ENCODE data around the gene GABRR3.

GABRR3 gene

GRCh38 chr3:97969541-97969940, 65.6 kb downstream of the GABRR3 start:
- Histone ChIP-seq H3K79me2 (ENCODE audit: low read length) (peaks cover 72% of the 10 kb centered on the region), H3K4me1 (ENCODE audit: low read length) (peaks cover 31% of the 10 kb centered on the region), H3K9ac (ENCODE audit: low read length) (no peak overlapping the region), H4K20me1 (ENCODE audit: insufficient read depth, low read length) (no peaks in the 10 kb centered on the region), H3K9me3 (replicated peaks; ENCODE audit: insufficient read depth, low read length) (no peaks in the 10 kb centered on the region), H3K27me3 (replicated peaks; ENCODE audit: insufficient read depth, low read length) (no peaks in the 10 kb centered on the region), H3K4me3 (ENCODE audit: low read length) (no peak overlapping the region), H3K36me3 (replicated peaks; ENCODE audit: insufficient read depth, low read length) (0 out of 2 replicates have a peak, but pooled peaks cover 9% of the 10 kb centered on the region), H3K4me2 (ENCODE audit: low read depth, low read length) (peak overlapping the region; percentile 84; the same call in 1 of the 2 replicates), H3K27ac (ENCODE audit: low read length) (no peak overlapping the region), H2AFZ (ENCODE audit: low read length) (no peak overlapping the region), H3F3A (ENCODE audit: insufficient read depth, low read length) (peaks cover 11% of the 10 kb centered on the region), H3K9me2 (replicated peaks; ENCODE audit: insufficient read depth, low read length) (no peaks in the 10 kb centered on the region)
- no peak for DNase-seq
- TF ChIP-seq EZH2phosphoT487 (IDR thresholded peaks at IDR 0.05; ENCODE audit: low read length) (no peak), CTCF (IDR thresholded peaks at IDR 0.05; ENCODE audit: low read length) (no peak), EZH2 (optimal IDR thresholded peaks at IDR 0.05; ENCODE audit: low read depth, low read length) (no peak)

GRCh38 chr3:97968376-97968775, 66.7 kb downstream of the GABRR3 start:
- Histone ChIP-seq H3K4me3 (ENCODE audit: low read length) (no peak overlapping the region), H2AFZ (ENCODE audit: low read length) (no peak overlapping the region), H3K9me3 (replicated peaks; ENCODE audit: insufficient read depth, low read length) (no peaks in the 10 kb centered on the region), H3K4me2 (ENCODE audit: low read depth, low read length) (no peak overlapping the region; the same call in 1 of the 2 replicates), H3K79me2 (ENCODE audit: low read length) (peaks cover 81% of the 10 kb centered on the region), H3K9ac (ENCODE audit: low read length) (no peak overlapping the region), H3K27me3 (replicated peaks; ENCODE audit: insufficient read depth, low read length) (no peaks in the 10 kb centered on the region), H3K27ac (ENCODE audit: low read length) (no peak overlapping the region), H3K9me2 (replicated peaks; ENCODE audit: insufficient read depth, low read length) (no peaks in the 10 kb centered on the region), H3K4me1 (ENCODE audit: low read length) (peaks cover 29% of the 10 kb centered on the region), H3F3A (ENCODE audit: insufficient read depth, low read length) (peaks cover 9% of the 10 kb centered on the region; the same call in 1 of the 2 replicates), H4K20me1 (ENCODE audit: insufficient read depth, low read length) (no peaks in the 10 kb centered on the region), H3K36me3 (replicated peaks; ENCODE audit: insufficient read depth, low read length) (0 out of 2 replicates have a peak, but pooled peaks cover 9% of the 10 kb centered on the region)
- peak; percentile 47 for DNase-seq
- no peak for TF ChIP-seq EZH2 (optimal IDR thresholded peaks at IDR 0.05; ENCODE audit: low read depth, low read length)

GRCh38 chr3:97967966-97968365, 67.1 kb downstream of the GABRR3 start:
- peaks cover 86% of the 10 kb centered on the region for H3K79me2 ChIP-seq (ENCODE audit: low read length)
- H3K27ac ChIP-seq (ENCODE audit: low read length): no peak overlapping the region
- DNase-seq: no peak
- no peak overlapping the region for H3K4me2 ChIP-seq (ENCODE audit: low read depth, low read length)
- no peaks in the 10 kb centered on the region for H3K27me3 ChIP-seq (replicated peaks; ENCODE audit: insufficient read depth, low read length)
- no peaks in the 10 kb centered on the region for H3K9me2 ChIP-seq (replicated peaks; ENCODE audit: insufficient read depth, low read length)
- peaks cover 9% of the 10 kb centered on the region; the same call in 1 of the 2 replicates for H3F3A ChIP-seq (ENCODE audit: insufficient read depth, low read length)
- peaks cover 29% of the 10 kb centered on the region for H3K4me1 ChIP-seq (ENCODE audit: low read length)
- no peak overlapping the region for H2AFZ ChIP-seq (ENCODE audit: low read length)
- no peaks in the 10 kb centered on the region for H3K9me3 ChIP-seq (replicated peaks; ENCODE audit: insufficient read depth, low read length)
- H4K20me1 ChIP-seq (ENCODE audit: insufficient read depth, low read length): no peaks in the 10 kb centered on the region
- TF ChIP-seq EZH2 (optimal IDR thresholded peaks at IDR 0.05; ENCODE audit: low read depth, low read length) (no peak), CTCF (IDR thresholded peaks at IDR 0.05; ENCODE audit: low read length) (peak; percentile 8; the same call in 1 of the 2 replicates)
- 0 out of 2 replicates have a peak, but pooled peaks cover 9% of the 10 kb centered on the region for H3K36me3 ChIP-seq (replicated peaks; ENCODE audit: insufficient read depth, low read length)
- H3K9ac ChIP-seq (ENCODE audit: low read length): no peak overlapping the region
- no peak overlapping the region for H3K4me3 ChIP-seq (ENCODE audit: low read length)

GRCh38 chr3:97960993-97961766, 73.9 kb downstream of the GABRR3 start:
- H2AFZ ChIP-seq (ENCODE audit: low read length): no peak overlapping the region
- peaks cover 4% of the 10 kb centered on the region; the same call in 1 of the 2 replicates for H3K36me3 ChIP-seq (replicated peaks; ENCODE audit: insufficient read depth, low read length)
- no peaks in the 10 kb centered on the region for H3K27me3 ChIP-seq (replicated peaks; ENCODE audit: insufficient read depth, low read length)
- H4K20me1 ChIP-seq (ENCODE audit: insufficient read depth, low read length): no peaks in the 10 kb centered on the region
- H3K9me3 ChIP-seq (replicated peaks; ENCODE audit: insufficient read depth, low read length): no peaks in the 10 kb centered on the region
- no peak overlapping the region for H3K4me3 ChIP-seq (ENCODE audit: low read length)
- no peaks in the 10 kb centered on the region for H3K4me1 ChIP-seq (ENCODE audit: low read length)
- no peak overlapping the region for H3K9ac ChIP-seq (ENCODE audit: low read length)
- H3K4me2 ChIP-seq (ENCODE audit: low read depth, low read length): no peak overlapping the region
- TF ChIP-seq EZH2 (optimal IDR thresholded peaks at IDR 0.05; ENCODE audit: low read depth, low read length) (no peak), CTCF (IDR thresholded peaks at IDR 0.05; ENCODE audit: low read length) (no peak), EZH2phosphoT487 (IDR thresholded peaks at IDR 0.05; ENCODE audit: low read length) (no peak)
- peaks cover 57% of the 10 kb centered on the region for H3K79me2 ChIP-seq (ENCODE audit: low read length)
- H3K27ac ChIP-seq (ENCODE audit: low read length): no peak overlapping the region
- no peaks in the 10 kb centered on the region for H3F3A ChIP-seq (ENCODE audit: insufficient read depth, low read length)
- DNase-seq: no peak
- H3K9me2 ChIP-seq (replicated peaks; ENCODE audit: insufficient read depth, low read length): no peaks in the 10 kb centered on the region

Data from MM.1S (cell line).